OCI-LY1 (cell line): ENCODE results near the gene ZNF444.

Experiments used
- EZH2 ChIP-seq: fragments of 200-600 bp; sonication (generic), shearing (Covaris generic); IDR thresholded peaks from 2 replicates; pipeline ENCODE4 v1.8.0; 2017; ENCODE audit warnings: borderline replicate concordance, mixed run types, mild to moderate bottlenecking, antibody characterized with exemption, low read length, moderate library complexity, mixed read lengths
- TF ChIP-seq, protein P1 (sequence below): fragments of 200-600 bp; sonication (generic), shearing (Covaris generic); IDR thresholded peaks from 2 replicates; pipeline ENCODE4 v1.5.1; 2017; ENCODE audit warnings: mild to moderate bottlenecking, antibody characterized with exemption, low read length, moderate library complexity, mixed read lengths

DNA sequence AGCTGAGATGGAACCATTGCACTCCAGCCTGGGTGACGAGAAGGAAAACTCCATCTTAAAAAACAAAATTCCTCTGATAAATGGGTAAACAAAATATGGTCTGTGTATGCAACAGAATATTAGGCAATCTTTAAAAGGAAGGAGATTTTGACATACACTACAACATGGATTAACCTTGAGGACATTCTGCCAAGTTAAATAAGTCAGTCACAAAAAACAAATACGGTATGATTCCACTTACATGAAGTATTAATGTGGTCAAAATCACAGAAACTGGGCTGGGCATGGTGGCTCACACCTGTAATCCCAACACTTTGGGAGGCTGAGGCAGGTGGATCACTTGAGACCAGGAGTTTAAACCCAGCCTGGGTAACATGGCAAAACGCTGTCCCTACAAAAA lies 3.0 kb upstream of the ZNF444 start:
- TF ChIP-seq, protein P1, sequence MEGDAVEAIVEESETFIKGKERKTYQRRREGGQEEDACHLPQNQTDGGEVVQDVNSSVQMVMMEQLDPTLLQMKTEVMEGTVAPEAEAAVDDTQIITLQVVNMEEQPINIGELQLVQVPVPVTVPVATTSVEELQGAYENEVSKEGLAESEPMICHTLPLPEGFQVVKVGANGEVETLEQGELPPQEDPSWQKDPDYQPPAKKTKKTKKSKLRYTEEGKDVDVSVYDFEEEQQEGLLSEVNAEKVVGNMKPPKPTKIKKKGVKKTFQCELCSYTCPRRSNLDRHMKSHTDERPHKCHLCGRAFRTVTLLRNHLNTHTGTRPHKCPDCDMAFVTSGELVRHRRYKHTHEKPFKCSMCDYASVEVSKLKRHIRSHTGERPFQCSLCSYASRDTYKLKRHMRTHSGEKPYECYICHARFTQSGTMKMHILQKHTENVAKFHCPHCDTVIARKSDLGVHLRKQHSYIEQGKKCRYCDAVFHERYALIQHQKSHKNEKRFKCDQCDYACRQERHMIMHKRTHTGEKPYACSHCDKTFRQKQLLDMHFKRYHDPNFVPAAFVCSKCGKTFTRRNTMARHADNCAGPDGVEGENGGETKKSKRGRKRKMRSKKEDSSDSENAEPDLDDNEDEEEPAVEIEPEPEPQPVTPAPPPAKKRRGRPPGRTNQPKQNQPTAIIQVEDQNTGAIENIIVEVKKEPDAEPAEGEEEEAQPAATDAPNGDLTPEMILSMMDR: no peak
- no peak for TF ChIP-seq EZH2
